GM08714 (cell line): Measurements from ENCODE around the gene C2CD3.
"Not testable (repeated sequence)": the region's sequence is repeated elsewhere in the genome, so short reads cannot be mapped to it uniquely, and the experiment has no call there.

Experiments
- H3K4me3 ChIP-seq: fragments of 200-500 bp; sonication (Bioruptor generic); 2 replicates; pipeline ENCODE4 v1.5.1; 2014; ENCODE audit warnings: mild to moderate bottlenecking, low read length, inconsistent platforms
- ZNF274 ChIP-seq: IDR thresholded peaks from 2 replicates; pipeline ENCODE4 v1.6.1; 2012; ENCODE audit warnings: mild to moderate bottlenecking, low read depth, low read length

C2CD3 gene

DNA sequence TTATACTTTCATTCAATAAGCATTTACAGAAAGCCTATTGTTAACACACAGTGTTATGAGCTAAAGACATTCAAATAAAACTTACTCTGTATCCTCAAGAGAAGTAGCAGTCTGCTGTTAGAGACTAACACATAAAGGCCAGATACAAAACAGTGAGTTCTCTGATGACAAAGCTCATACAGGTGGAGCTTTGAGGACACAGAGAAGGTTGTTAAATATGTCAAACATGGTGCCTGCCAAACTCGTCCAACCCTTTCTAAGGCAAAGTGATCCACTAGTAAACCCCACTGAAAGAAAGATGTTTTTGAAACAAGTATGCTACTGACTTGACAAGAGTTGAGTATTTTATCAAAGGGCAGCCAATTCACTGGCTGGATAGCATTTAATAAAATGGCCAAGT lies 70.1 kb downstream of the C2CD3 start:
- TF ChIP-seq ZNF274 = no peak
- no peak overlapping the region for H3K4me3 ChIP-seq

DNA sequence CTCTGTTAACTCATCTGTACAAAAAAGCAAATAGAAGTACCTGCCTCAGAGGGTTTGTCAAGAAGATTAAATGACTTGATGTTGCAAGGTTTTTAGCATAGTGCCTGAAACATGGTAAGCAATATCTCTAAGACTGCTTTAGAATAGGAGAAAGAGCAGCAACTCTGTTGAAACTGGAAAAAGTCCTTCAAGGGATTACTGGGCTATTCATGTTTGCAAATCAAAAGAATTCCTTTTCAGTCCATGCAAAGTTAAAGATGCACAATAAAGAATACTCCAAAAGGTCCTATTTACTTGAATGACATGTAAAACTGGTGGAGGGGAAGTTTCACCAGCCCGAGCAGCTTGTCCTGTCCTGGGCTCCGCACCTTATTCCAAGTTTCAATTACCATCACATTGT lies 70.6 kb downstream of the C2CD3 start:
- no peak overlapping the region for H3K4me3 ChIP-seq
- no peak for TF ChIP-seq ZNF274

DNA sequence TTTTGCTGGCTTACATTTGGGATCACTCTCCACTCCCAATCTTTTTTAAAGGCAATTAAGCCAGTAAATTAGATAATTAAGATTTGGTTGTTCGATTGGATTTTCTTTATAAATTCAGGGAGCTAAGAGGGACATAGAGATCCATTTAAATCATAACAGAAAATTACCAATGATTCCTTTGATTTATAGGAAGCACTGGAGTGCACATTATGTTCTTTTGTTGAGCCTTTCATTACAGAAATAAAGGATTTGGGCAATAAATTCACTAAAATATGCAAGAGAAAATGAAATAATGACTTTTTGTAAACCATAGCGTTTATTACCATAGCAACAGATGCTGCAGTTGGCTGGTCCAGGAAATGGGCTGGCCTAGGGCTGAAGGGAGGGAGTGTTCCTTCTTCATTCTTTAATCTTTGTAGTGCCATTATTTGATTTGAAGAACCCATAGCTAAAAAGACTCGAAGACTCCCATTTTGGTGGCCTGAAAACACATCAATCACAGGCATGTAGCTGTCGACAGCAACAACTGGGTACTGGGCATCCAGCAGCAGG lies 73.0 kb downstream of the C2CD3 start:
- no peak overlapping the region for H3K4me3 ChIP-seq
- TF ChIP-seq ZNF274 = no peak

DNA sequence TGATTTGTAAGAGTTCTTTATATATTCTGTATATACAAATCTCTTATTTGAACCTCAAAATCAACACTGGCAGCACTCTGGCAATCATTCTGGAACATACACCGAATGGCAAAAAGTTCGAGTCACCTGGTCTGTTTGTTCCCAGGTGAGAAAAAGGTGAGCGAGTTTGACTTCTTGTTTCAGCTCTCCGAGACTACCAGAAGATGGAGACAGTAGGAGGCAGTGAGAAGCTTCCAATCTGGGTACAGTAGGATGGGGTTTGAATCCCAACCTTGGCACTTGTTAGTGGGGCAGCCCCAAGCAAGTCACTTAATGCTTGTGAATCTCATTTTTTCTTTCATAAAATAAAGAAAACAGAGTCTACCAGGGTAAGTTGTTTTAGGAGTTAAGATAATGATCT lies 76.4 kb downstream of the C2CD3 start:
- H3K4me3 ChIP-seq = no peak overlapping the region
- no peak for TF ChIP-seq ZNF274

DNA sequence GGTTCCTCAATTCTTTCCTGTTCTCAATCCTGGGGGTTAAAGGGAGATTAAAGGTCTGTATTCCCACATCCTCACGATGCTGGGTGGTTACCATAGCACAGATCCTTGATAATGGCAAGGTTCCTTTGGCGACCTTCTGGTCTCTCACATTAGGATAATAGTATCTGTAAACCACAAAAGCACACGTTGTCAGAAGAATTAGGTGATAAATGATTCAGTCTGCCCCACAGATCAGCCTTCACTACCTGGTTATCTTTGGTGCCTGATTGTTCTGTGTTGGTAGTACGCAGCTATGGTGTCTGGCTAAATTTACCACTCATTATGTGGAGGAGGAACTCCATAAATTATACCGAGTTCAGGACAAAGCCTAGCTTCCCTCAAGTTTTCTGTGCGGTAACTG lies 78.4 kb downstream of the C2CD3 start:
- H3K4me3 ChIP-seq = no peak overlapping the region
- no peak for TF ChIP-seq ZNF274

DNA sequence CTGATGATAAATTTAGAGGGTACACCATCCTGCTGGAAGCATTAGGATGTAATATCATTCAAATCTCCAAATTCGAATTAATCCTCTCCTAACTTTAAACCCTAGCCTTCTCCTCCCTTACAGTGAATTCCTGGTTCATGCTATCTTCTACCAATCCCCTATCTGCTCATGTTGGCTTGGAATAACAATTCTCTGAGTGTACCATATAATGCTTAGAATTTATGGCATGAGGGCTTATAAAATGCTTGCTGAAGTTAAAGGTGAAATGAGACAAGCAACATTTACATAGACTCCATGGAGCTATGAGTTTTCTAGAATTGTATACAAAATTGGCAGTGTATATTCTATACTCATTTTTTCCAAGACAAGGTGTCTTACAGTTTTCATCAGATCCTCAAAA lies 79.3 kb downstream of the C2CD3 start:
- H3K4me3 ChIP-seq = no peak overlapping the region
- no peak for TF ChIP-seq ZNF274

DNA sequence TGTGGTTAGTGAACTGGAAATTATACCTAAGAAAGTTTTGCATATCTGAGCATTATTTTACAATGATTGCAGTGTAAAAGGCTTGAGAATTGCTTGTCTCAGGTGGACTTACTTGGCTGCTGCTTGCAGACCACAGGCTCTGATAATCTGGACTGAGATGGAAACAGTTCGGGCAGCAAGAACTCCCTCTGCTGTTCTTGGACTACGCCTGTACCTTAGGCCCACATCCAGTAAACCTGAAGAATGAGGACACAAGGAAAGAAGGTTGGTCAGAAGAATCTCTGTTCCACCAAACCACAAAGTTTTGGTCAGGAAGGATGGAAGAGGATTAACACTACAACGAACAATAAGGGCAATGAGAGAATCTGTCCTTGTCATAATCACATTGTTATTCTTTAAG lies 80.1 kb downstream of the C2CD3 start:
- TF ChIP-seq ZNF274 = no peak
- no peak overlapping the region for H3K4me3 ChIP-seq

DNA sequence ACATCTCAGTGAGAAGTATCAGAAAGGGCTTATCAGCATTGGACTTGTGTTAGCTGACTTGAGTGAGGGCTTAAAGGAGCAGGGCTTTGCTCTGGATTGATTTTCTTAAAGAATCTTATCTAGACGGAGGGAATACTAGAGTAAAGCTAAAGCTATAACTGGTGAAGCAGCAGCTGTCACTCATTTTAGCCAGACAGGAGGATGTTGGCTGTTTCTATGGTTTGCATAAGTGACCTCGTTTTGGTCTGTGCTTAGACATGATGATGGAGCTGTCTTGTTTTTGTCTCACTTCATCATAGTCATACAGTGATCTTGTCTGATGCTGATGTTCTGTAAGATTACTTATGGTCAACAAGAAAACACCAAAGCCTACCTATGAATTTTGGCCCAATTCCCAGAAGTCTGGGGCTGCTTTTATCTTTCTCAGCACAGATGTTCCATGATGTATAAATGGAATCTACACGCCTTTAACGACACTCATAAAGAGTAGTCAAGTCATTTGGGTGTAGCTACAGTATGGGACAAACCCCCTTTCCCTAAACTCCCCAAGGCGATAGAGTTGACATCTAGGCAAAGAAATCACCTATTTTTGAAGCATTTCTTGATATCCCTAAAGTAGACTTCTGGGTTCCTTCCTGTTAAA lies 84.4 kb downstream of the C2CD3 start:
- no peak for TF ChIP-seq ZNF274
- H3K4me3 ChIP-seq = no peak overlapping the region

DNA sequence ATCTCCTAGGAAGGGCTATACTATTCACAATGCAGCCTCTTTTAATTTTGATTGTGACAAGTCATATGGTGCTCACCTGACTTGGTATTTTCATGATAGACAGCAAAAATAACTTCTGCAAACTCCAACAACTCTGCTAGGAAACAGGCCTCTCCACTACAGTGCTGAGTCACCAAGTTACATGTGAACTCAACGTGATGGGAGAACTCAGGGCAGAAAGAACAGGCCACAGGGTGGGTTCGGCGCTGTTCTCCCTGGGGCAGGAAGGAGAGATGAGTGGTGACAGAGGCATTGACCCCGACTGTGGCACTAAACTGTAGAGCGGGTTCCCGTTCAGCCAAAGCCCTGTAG lies 85.3 kb downstream of the C2CD3 start:
- no peak for TF ChIP-seq ZNF274
- H3K4me3 ChIP-seq = no peak overlapping the region

DNA sequence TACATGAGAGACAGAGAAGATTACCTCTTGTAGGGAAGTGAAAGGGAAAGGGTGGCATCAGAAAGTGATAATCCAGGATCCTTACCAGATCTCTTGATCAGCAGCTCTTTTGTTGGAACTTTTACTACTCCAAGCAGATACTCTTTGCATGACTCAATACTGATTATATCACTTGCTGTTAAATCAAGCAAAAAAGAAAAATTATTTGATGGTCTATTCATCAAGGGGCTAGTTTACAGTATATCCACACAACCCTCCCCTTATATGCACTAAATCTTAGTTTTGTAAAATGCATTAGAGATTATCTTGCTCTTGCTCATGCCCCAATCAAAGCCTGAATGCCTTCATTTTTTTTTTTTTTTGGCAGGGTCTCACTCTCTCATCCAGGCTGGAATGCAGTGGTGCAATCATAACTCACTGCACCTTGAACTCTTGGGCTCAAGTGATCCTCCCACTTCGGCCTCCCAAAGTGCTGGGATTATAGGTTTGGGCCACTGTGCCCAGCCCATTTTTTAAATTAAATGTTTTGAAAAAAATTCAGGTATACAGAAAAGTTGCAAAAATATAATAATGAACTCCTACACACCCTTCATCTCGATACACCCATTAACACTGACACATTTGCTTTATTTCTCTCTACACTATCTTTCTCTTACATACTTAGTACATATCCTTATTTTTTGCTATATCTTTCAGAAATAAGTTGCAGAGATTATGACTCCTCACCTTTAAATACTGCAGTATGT lies 85.8 kb downstream of the C2CD3 start:
- TF ChIP-seq ZNF274 = no peak
- no peak overlapping the region for H3K4me3 ChIP-seq

DNA sequence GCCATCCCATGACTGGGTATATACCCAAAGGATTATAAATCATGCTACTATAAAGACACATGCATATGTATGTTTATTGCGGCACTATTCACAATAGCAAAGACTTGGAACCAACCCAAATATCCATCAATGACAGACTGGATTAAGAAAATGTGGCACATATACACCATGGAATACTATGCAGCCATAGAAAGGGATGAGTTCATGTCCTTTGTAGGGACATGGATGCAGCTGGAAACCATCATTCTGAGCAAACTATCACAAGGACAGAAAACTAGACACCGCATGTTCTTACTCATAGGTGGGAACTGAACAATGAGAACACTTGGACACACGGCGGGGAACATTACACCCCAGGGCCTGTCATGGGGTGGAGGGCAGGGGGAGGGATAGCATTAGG lies 86.9 kb downstream of the C2CD3 start:
- H3K4me3 ChIP-seq = not testable (repeated sequence)

DNA sequence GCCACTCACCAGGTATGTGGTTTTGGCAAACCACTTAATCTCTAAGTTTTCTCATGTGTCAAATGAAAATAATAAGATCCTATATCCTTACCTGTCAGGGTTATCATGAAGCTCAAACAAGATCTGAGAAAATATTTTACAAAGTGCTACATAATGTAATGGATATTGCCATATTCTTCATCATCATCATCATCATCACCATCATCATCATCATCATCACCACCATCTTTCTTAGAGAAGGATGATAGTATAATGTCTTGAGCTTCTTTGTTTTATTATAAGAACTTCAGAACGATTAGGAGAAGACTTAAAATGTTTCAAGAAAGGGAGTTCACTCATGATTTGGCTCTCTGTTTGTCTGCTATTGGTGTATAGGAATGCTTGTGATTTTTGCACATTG lies 89.4 kb downstream of the C2CD3 start:
- H3K4me3 ChIP-seq = no peak overlapping the region
- no peak for TF ChIP-seq ZNF274

DNA sequence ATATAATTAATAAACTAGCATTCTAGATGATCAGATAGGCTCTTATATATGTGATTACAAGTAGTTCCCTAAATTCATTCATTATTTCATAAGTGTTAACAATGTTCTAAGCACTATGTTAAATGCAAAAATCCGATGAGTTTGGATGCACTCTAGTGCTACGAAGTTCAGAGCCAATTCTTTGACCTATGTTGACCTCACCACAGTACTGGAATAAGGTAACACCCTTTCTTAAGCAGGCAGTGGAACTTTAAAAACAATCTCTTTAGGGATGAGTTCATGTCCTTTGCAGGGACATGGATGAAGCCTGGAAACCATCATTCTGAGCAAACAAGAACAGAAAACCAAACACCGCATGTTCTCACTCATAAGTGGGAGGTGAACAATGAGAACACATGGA lies 93.6 kb downstream of the C2CD3 start:
- H3K4me3 ChIP-seq = no peak overlapping the region
- no peak for TF ChIP-seq ZNF274

DNA sequence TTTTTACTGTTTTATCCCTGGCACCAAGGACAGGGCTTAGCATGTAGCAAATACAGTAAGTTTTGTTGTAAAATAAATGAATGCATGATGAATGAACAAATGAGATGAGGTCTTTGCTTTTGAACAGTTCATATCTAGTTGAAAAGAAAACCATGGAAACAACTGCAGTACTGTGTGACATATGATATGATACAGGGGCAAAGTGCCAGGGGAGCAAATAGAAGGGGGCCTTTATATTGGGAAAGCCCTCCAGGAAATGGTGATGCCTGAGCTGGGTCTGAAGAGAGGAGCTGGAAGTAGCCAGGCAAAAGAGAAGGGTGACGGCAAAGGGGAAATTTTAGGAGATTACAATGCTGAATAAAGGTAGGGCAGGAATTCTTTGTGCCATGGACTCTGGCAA lies 98.1 kb downstream of the C2CD3 start:
- H3K4me3 ChIP-seq = no peak overlapping the region
- TF ChIP-seq ZNF274 = no peak

DNA sequence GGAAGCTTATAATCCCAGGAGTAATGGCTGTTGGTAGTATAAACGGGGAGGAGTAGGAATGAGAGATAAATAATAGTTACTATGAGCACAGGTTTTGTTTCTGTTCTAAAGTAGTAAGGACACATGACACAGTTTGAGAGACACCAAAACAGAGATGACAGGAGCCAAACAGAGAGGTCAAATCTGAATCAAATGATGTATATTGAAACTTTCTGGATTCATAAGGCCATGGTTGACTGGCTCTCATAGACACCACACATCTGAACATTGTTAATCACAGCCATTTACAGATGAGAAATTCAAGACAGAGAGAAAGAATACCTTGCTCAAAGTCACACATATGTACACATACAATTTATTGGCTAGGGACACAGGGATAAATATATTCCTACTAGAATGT lies 98.5 kb downstream of the C2CD3 start:
- no peak for TF ChIP-seq ZNF274
- no peak overlapping the region for H3K4me3 ChIP-seq
